NCI-H510A (cell line): Measurements from ENCODE around the gene HOTAIR.

Source experiments
- DNase-seq: peaks from one replicate; lab custom pipeline; 2025; lab: John Stamatoyannopoulos, UW

Gene HOTAIR

GRCh38 chr12:53960187-53961024, 14.3 kb downstream of the HOTAIR start:
- no peak for DNase-seq

- DNase-seq, result no peak
Observed at GRCh38 chr12:53959314-53959713, 15.4 kb downstream of the HOTAIR start.

- no peak for DNase-seq
Observed at GRCh38 chr12:53958128-53958527, 16.6 kb downstream of the HOTAIR start.

GRCh38 chr12:53956914-53957536, 17.7 kb downstream of the HOTAIR start:
- DNase-seq, result no peak

GRCh38 chr12:53956251-53956887, 18.4 kb downstream of the HOTAIR start:
- no peak for DNase-seq

- no peak for DNase-seq
Observed at GRCh38 chr12:53955776-53956250, 18.9 kb downstream of the HOTAIR start.

GRCh38 chr12:53955036-53955775, 19.5 kb downstream of the HOTAIR start:
- DNase-seq, result no peak

GRCh38 chr12:53954694-53955035, 20.1 kb downstream of the HOTAIR start, which contains the start of gene HOXC12:
HOXC12 (plus strand) TSS chr12:53954903; CDS start chr12:53954930, 27 bp downstream.
- no peak for DNase-seq

GRCh38 chr12:53953831-53954693, 20.7 kb downstream of the HOTAIR start:
- DNase-seq, result no peak

GRCh38 chr12:53952871-53953734, 21.7 kb downstream of the HOTAIR start:
- no peak for DNase-seq

- no peak for DNase-seq
Observed at GRCh38 chr12:53952335-53952694, 22.4 kb downstream of the HOTAIR start.

GRCh38 chr12:53951577-53952334, 23.0 kb downstream of the HOTAIR start:
- no peak for DNase-seq

GRCh38 chr12:53950789-53951576, 23.8 kb downstream of the HOTAIR start:
- no peak for DNase-seq

GRCh38 chr12:53950437-53950773, 24.3 kb downstream of the HOTAIR start:
- no peak for DNase-seq

GRCh38 chr12:53949631-53950436, 24.9 kb downstream of the HOTAIR start:
- DNase-seq, result peak; percentile 47

GRCh38 chr12:53948650-53949593, 25.8 kb downstream of the HOTAIR start:
- no peak for DNase-seq

- DNase-seq, result no peak
Observed at GRCh38 chr12:53947743-53948142, 27.0 kb downstream of the HOTAIR start.
